ENCODE results near the gene VPS13D.
"Not testable (repeated sequence)": the region's sequence is repeated elsewhere in the genome, so short reads cannot be mapped to it uniquely, and the experiment has no call there.

Gene VPS13D

DNA sequence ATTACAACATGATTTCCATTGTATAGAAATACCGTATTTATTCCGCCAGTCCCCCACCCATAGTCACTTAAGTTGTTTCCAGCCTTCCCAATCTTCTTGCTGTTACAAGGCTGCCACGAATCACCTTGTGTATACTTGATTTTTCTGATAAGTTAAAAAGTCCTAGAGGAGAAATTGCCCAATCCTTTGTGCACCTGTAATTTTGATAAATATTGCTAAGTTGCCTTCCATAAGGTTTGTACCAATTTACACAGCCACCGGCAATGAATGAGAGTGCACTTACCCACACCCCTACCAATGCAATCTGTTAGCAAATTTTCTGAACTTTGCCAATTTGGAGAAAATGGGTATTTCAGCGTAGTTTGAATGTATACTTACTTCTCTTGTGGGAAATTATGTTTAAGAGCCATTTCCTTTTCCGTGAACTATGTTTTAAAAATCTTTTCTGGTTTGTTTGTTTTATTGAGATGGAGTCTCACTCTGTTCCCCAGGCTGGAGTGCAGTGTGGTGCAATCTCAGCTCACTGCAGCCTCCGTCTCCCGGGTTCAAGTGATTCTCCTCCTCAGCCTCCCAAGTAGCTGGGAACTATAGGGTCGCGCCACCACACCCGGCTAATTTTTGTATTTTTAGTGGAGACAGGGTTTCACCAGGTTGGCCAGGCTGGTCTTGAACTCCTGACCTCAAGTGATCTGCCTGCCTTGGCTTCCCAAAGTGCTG, 300.8 kb downstream of the VPS13D start:
- DNase-seq = no peak

DNA sequence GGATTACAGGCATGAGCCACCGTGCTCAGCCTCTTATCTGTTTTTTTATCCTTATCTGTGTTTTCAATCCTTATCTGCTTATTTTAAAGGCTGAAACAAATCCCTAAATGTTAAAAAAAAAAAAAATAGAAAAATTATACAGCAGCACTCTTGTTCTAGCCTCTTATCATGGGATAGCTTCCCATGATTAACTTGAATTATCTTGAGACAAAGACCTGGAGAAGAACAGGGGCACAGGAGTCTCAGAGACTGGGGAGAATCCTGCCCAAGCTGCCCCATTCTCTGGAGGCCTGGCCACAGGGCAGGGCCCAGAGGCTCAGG, 301.3 kb downstream of the VPS13D start:
- no peak for DNase-seq

DNA sequence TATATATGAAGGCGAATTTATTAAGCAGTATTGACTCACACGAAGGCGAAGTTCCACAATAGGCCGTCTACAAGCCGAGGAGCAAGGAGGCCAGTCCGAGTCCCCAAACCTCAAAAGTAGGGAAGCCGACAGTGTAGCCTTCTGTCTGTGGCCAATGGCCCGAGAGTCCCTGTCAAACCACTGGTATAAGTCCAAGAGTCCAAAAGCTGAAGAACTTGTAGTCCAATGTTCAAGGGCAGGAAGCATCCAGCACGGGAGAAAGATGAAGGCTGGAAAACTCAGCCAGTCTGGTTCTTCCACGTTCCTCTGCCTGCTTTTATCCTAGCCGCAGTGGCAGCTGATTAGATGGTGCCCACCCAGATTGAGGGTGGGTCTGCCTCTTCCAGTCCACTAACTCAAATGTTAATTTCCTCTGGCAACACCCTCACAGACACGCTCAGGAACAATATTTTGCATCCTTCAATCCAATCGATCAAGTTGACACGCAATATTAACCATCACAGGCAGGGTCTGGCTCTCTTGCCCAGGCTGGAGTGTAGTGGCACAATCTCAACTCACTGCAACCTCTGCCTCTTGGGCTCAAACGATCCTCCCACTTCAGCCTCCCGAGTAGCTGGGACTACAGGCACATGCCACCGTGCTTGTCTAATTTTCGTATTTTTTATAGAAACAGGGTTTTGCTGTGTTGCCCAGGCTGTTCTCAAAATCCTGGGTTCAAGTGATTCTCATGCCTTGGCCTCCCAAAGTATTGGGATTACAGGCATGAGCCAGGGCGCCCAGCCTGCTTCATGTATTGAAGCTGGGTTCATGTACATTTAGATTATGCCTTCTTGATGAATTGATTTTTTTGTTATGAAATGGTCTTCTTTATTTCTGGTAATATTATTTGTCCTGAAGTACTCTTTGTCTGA, 302.8 kb downstream of the VPS13D start:
- no peak for DNase-seq

DNA sequence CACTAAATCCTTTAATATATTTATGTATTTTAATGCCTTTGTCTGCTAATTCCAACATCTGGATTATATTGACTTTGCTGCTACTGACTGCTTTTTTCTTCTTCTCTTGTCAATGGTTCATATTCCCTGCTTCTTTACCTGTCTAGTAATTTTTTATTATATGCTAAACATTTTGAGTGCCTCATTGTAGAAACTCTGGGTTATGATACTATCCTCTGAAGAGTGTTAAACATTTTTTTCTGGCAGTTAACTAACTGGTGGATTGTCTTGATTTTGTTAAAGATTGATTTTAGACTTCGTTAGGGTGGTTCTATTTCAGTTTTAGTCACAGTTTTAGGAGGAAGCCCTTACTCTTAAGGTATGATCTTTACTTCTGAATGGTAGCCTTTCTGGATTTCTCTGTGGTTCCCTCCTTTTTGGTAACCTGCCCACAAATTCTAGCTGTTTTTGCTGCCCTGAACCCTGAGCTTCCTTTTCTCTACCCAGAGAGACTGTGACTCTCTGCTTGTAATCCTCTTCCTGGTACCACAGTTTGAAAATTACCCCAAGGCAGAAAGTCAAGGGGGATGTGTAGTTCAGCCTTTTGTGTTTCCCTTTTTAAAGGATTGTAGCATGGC, 306.3 kb downstream of the VPS13D start:
- no peak for DNase-seq

DNA sequence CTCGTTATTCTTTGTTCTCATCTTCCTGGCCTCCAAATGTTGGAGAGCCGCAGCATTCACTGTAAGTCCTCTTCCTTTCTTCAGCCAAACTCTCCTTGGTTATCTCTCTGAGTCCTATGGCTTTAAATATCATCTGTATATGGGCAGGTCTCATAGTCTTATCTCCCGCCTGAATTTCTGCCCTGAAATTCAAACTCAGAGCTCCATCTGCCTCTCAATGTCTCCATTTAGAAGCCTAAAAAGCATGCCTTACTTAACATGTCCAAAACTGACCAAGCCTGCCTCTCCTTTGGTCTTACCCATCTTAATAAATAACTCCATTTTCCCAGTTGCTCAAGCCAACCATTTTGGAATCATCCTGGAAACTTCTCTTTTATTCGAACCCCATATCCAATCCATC, 307.5 kb downstream of the VPS13D start:
- no peak for DNase-seq

DNA sequence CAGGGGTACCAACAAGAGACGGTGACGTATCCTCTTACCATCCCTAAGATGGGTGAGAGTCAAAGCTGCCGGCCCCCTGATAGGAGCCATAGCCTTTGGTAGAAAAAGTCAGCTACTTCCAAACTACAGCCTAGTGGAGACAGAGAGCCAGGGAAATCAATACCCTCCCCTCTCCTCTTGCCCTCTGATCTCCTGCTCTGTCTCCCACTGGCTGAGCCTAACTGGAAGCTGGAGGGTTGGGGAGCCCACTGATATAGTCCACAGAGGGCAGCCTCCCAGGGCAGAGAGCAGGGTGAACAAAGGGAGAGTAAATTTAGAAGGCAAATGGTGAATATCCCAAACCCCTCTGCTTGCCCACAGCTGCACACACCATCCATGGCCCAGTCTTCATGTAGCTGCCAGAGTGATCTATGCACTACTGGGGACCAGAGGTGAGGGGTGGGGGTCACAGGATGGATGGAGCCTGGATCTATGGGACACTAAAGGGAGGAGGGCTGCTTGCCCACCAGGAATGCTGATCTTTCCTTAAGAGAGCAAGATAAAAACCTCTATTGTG, 308.2 kb downstream of the VPS13D start:
- no peak for DNase-seq

DNA sequence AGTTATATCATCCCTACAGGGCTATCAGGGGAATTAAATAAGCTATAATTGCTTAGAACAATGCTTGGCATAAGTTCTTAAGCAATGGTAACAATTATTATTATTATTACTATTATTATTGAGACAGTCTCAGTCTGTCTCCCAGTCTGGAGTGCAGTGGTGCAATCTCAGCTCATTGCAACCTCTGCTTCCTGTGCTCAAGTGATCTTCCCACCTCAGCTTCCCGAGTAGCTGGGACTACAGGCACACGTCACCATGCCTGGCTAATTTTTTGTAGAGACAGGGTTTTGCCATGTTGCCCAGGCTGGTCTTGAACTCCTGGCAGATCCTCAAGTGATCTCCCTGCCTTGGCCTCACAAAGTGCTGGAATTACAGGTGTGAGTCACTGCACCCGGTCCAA, 308.7 kb downstream of the VPS13D start:
- DNase-seq = not testable (repeated sequence)

DNA sequence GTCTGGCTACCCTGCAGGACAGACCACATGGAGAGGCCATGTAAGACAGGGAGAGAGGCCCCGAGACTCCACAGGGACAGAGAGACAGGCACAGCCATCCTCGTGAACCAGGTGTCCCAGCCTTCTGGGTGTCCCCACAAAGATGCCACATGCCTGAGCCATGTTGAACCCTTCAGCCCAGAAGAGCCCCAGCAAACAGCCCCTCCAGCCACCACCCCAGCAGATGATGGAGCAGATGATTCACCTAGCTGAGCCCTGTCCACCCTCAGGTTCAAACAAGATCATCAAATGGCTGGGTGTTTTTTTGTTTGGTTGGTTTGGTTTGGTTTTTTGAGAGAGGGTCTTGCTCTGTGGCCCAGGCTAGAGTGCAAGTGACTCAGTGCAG, 309.5 kb downstream of the VPS13D start:
- no peak for DNase-seq

DNA sequence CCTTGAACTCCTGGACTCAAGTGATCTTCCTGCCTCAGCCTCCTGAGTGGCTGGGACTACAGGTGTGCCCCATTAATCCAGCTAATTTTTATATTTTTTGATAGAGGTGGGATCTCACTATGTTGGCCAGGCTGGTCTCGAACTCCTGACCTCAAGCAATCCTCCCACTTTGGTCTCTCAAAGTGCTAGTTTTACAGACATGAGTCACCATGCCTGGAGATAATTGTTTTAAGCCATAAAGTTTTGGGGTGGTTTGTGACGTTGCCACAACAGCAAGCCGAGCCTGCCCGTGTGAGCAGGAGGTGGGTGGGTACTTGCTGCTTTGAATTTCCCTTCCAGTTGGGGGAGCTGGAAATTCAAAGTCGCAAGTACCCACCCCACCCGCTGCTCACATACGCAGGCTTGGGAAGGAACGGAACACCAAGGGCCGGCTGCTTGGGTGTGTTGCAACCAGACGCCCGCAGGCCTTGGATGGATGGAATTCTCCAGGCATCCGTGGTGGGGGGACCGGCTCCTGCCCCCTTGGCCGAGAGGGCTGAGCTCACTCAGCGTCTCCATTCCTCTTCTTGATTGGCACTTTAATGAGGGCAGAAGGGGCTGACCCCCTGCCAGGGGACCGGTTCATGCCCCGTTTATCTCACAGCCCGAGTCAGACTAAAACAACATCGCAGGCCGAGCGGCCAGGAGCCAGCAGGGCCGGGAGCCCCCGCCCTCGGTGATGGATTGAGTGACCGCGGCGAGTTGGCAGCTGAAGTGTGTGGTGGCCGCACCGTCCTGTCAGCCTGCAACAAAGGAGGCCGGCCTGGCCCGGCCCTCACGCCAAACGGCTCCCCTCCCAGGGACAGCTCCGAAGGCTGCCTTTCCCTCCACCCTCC, 310.1 kb downstream of the VPS13D start:
- no peak for DNase-seq

DNA sequence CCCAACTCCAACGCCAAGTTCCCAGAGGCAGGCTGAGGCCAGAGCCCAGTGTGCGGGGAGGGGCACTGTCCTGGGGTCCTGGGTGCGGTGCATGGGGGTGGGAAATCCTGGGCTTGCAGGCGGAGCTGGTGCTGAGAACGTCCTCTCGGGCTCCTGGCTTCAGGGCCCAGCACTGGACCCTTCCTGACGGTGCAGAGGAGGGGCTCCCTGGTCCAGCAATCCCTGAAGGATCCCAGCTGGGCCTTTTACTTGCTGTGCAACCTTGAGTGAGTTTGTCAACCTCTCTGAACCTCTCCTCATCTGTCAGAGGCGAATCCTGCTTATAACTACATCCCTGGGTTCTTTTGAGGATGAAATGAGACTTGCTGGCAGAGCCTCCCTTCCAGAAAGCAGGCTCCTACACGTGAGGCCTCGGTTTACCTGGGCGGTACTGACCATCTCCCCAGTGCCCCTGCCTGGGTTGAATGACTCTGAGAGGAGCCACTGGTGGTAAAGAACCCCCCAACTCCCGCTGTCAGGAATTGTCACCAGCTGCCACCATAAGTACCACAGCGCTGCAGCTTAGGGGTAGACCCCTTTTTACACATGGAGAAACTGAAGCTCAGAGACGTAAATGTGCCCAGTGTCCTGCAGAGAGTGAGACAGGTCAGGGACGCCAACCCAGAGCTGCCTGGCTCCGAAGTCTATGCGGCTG, 310.9 kb downstream of the VPS13D start:
- no peak for DNase-seq

DNA sequence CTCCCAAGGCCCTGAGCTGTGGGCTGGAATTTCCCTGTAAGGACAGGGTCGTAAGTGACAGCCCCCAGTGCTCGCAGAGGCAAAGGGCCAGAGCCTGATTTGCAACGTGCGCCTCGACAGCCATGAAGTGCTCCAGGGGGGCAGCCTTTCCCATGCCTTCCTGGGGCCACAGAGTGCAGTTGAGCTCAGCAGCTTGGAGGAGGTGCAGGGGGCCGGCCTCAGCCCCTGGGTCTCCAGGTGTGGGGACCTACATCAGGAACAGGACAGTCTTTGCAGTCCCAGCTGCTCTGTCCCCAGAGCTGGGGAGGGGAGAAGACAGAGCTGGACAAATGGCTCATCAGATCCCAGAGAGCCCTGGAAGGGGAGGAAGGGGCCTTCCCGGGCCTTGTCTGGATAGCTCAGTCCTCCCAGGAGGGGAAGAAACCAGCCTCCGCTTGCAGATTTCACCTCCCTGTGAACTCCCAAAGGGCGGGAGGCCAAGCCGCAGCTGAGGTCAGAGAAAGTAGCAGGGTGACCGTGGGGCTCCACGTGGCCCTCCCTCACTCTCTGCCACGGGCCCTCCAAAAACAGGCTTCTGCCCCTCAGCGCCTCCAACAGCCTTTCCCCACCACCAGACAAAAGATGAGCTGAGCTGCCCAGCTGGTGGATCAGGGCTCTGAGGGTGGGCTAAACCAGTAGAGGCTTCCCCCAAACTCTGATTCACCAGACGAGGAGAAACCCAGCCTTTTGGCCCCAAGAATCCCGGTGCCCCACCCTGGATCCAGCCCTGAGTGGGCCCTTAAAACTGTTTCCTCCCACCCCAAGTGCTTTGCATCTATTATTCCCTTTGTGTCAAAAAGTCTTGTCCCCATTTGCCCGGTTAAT, 311.7 kb downstream of the VPS13D start:
- DNase-seq = no peak

DNA sequence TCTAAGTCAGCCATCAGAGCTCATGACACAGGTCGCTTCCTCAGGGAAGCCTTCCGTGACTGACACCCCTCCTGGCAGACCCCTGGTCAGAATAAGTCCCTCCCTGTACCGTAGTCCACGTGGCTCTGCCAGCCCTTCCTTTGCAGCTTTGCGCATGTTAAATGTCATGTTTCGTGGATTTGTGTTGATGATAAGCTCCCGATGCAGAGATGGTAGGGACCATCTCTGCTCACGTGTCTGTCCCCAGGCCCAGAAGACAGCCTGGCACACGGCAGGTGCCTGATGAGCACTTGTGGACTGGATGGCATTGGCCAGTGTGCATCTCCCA, 312.3 kb downstream of the VPS13D start:
- DNase-seq = no peak

DNA sequence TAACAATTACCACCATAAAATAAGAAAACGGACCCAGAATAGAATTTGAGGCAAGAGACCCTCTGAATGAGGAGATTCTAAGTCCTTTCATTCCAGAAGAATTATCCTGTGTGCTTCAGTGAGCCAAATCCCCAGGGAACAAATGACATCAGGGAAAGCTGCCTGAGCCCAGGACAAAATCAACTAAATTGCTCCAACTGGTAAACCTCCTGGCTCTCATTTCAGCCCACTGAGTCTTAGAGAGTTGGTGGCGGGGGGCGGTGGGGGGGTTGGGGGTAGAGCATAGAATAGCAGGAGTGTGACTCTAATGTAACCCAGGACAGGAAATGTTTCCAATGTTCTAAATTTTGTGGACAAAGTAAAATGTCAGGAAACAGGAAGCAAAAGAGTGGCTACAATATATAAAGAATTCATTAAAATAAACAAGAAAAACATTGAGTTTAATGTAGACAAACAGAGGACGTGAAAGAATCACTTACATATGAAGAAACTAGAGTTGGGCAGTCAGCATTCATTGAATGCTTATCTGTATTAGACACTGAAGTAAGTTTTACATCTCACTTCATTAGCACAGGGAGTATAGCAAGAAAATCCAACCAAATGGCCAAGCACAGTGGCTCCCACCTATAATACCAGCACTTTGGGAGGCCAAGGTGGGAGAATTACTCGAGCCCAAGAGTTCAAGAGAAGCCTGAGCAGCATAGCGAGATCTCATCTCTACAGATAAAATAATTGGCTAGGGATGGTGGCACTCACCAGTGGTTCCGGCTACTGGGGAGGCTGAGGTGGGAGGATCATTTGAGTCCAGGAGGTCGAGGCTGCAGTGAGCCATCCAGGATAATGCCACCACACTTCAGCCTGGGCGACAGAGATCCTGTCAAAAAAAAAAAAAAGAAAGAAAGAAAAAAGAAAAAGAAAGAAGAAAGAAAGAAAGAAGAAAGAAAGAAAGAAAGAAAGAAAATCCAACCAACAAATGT, 313.1 kb downstream of the VPS13D start:
- no peak for DNase-seq

DNA sequence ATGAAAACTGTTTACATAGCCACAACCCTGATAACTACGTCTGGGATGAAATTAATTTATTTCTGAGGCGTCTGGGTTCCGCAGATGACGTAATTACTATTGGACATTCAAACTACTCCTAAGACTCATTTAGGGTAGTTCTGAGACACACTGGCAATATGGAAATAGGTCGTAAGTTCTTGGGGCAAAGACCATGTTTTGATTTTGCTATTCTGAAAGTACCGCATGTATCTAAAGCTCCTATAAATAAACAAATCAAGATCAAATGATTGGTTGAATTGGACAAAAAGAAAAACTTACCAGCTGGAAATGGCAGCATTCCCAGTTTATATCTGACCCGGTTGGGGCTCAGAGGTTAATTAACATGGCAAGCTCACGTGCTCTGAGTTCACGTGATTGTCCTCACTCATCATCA, 313.9 kb downstream of the VPS13D start:
- DNase-seq = no peak

DNA sequence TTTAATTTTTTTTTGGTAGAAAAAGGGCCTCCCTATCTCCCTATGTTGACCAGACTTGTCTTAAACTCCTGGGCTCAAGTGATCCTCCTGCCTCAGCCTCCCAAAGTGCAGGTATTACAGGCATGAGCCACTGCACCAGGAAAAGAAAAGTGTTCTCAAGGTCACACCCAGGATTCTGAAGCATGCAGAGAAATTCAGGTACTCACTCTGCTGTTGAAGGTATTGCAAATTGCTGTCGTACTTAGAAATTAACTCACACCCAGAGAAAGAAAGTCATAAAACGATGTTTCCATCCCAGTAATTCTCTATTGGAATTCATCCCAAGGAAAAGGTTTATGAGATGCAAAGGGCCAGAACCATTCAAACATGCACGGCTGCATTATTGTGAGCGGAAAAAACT, 314.5 kb downstream of the VPS13D start:
- no peak for DNase-seq

DNA sequence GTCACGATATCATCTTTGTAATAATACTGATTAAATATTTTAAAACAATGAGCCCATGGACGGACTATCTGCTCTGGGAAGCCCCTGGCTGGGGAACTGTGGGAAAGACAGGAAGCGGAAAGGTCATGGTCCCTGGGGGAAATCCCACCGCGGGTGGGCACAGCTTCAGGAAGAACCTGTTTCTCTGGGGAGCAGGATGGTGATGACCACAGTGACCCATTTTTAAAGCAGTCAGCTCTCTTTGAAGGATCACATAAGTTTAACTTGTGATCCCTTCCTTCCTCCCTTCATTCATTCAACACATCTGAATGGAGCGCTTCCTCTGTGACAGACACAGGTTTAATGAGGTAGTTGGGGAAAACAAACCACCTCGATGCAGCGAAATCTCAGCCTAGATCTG, 315.2 kb downstream of the VPS13D start:
- DNase-seq = no peak

DNA sequence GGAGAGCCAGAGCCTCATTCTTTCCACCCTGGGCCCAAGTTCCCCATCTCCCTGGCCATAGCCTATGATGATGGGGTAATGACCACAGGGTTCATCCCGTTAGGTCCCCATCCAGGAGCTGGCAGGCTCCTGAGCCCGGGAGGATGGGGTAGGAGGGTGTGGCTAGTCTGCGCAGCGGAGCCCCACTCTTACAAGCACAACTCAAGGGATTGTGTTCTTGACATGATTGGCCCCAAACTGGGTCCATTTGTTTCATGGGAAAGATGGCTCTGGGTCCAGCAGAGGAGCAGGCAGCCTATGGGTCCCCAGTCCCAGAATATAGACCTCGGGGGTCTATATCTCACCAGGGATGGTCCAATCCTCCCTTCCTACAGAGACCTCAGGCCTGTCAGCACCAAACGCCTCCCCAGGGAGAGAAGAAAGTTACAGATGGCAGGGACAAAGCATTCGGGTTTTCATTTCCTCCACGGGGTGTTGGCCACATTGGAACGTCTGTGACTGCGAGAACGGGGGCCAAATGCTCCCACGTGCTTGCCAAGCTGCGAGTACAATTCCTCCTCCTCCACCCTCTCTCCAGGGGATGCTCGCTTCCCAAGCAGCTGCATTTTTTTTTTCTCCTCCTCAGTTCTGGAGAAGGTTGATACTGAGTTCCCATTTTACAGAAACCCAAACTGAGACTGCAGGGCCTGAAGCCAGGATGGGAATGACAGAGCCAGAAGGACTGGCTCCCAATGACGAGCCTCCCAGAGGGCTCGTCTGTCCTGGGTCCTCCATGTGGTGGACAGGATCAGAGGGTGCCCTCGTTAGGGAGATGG, 317.1 kb downstream of the VPS13D start:
- no peak for DNase-seq

DNA sequence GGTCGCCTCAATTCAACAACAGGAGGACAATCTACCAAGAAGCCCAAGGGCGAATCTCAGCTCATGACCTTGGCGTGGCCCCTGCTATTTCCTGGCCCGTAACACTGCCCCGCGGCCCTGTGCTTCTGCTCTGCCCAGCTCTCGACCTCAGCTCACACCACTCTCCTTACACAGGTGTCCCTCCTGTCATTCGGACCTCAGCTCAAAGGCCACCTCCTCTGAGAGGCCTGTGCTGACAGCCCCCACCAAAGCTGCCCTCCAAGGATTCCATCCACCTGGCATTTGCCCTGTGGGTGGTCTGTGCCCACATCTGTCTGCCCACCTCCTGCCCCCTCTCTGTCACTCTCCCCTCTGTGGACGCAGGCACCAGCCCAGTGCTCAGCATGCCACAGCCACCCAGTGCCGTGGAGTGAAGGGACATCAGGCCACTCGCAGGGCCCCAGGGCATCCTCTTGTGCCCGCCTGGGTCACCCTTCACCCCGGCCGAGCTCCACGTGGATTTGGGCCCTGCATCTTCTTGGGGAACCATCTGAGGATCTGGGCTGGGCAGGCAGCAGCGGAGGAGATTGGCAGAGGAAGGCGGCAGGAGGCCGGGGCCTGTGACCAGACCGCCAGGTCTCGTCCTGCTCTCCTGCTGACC, 317.9 kb downstream of the VPS13D start:
- no peak for DNase-seq

All from SIG-M5 (cell line).